ENCODE results near the gene CSPG5.

CSPG5 gene

GRCh38 chr3:47536221-47536891, 42.3 kb downstream of the CSPG5 start:
- no peak for DNase-seq

GRCh38 chr3:47533996-47534454, 44.6 kb downstream of the CSPG5 start:
- DNase-seq, result no peak

GRCh38 chr3:47533481-47533880, 45.2 kb downstream of the CSPG5 start:
- no peak for DNase-seq

GRCh38 chr3:47527952-47528725, 50.5 kb downstream of the CSPG5 start:
- DNase-seq, result no peak

GRCh38 chr3:47525617-47526016, 53.0 kb downstream of the CSPG5 start:
- DNase-seq, result no peak

GRCh38 chr3:47523310-47524073, 55.2 kb downstream of the CSPG5 start:
- DNase-seq, result no peak

- no peak for DNase-seq
These were observed 56.3 kb downstream of the CSPG5 start for GRCh38 chr3:47522082-47522987.

- DNase-seq, result no peak
These were observed 57.9 kb downstream of the CSPG5 start for GRCh38 chr3:47520756-47521155.

- no peak for DNase-seq
These were observed 60.7 kb downstream of the CSPG5 start for GRCh38 chr3:47517937-47518336.

- DNase-seq, result no peak
These were observed 62.8 kb downstream of the CSPG5 start for GRCh38 chr3:47515864-47516319.

- DNase-seq, result no peak
These were observed 63.6 kb downstream of the CSPG5 start for GRCh38 chr3:47515100-47515499.

- peak; percentile 99 for DNase-seq
These were observed 65.3 kb downstream of the CSPG5 start, which contains the start of gene ELP6 for GRCh38 chr3:47513125-47513929. Gene ELP6 (minus strand): TSS chr3:47513712. CDS start chr3:47513590, 122 bp downstream.

GRCh38 chr3:47512416-47513124, 66.1 kb downstream of the CSPG5 start:
- DNase-seq, result no peak

Measured in cortex of kidney (tissue), 1 donor.